A673 (cell line): Measurements from ENCODE around the gene PRAME.

Experiments used
- CTCF ChIP-seq: fragments of 300-800, 200-600 bp; sonication (generic); conservative IDR thresholded peaks from 2 replicates; pipeline ENCODE4 v1.5.1; 2017; ENCODE audit warnings: low read depth, mild to moderate bottlenecking, antibody characterized with exemption, low read length, moderate library complexity, mixed read lengths
- EZH2 ChIP-seq: fragments of 200-600 bp; sonication (generic); IDR thresholded peaks from 2 replicates; pipeline ENCODE4 v1.6.1; 2017; ENCODE audit warnings: borderline replicate concordance, low read depth, mild to moderate bottlenecking, mixed read lengths, antibody characterized with exemption, low read length; ENCODE audit not compliant: poor library complexity, severe bottlenecking

DNA sequence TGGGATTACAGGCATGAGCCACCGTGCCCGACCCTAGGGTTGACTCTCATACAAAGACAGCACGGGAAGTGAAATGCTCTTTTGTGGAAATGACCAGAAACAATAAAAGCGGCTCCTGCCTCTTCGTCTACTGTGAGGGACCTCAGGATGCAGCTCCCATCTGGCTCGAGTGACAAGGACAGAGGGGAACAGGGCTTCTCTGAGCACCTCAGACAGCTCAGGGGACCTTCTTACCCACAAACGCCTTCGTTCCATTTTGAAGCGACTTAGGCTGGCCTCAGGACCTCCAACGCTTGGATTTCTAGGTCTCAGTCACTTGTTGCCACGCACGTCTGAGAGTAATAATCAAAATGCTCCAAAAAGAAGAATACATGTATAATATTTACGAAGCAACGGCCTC, 2.5 kb downstream of the PRAME start:
- TF ChIP-seq CTCF (no peak), EZH2 (no peak)
